Upper lobe of left lung (tissue), 4 donors: Measurements from ENCODE around the gene BEST3.

Experiments used
- POLR2A ChIP-seq, 4 donors: fragments of 450-650 bp; IDR thresholded peaks; one replicate each; pipeline ENCODE4 v1.5.1; 2016 to 2017; ENCODE audit warnings: antibody characterized with exemption in 4 of 4, mild to moderate bottlenecking in 2 of 4
- POLR2AphosphoS5 ChIP-seq, 2 donors: sonication (generic); formaldehyde crosslinking; IDR thresholded peaks; one replicate each; pipeline ENCODE4 v1.5.1; 2017; ENCODE audit warnings: antibody characterized with exemption in 2 of 2
- TF ChIP-seq, protein P1 (sequence below), 6 experiments: fragments of 450-650 bp in 4 of 6; fragments of 200-600 bp in 2 of 6; sonication (generic) in 2 of 6; IDR thresholded peaks; one replicate each; pipeline ENCODE4 v1.5.1; 2016 to 2019; ENCODE audit warnings: antibody characterized with exemption in 6 of 6

DNA sequence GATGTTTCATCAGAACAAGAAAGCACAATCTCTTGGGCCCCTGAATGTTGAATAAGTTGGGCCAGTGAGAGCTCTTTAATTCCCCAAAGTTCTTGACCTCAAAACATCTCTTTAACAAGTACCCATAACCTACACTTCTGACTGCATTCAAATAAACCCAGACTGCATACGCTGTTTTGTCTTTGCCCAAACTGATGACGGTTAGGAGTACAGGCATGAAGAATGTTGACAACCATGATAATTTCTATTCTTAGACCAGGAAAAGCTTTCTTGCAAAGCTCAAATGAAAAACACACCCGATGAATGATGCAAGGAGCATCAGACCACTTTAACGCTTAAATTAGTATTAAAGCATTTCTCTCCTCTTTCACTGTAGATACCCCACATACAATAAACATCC is 27.8 kb upstream of the BEST3 start:
- TF ChIP-seq, protein P1, sequence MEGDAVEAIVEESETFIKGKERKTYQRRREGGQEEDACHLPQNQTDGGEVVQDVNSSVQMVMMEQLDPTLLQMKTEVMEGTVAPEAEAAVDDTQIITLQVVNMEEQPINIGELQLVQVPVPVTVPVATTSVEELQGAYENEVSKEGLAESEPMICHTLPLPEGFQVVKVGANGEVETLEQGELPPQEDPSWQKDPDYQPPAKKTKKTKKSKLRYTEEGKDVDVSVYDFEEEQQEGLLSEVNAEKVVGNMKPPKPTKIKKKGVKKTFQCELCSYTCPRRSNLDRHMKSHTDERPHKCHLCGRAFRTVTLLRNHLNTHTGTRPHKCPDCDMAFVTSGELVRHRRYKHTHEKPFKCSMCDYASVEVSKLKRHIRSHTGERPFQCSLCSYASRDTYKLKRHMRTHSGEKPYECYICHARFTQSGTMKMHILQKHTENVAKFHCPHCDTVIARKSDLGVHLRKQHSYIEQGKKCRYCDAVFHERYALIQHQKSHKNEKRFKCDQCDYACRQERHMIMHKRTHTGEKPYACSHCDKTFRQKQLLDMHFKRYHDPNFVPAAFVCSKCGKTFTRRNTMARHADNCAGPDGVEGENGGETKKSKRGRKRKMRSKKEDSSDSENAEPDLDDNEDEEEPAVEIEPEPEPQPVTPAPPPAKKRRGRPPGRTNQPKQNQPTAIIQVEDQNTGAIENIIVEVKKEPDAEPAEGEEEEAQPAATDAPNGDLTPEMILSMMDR (IDR thresholded peaks at IDR 0.05): no peak
- TF ChIP-seq POLR2AphosphoS5 (IDR thresholded peaks at IDR 0.05) (no peak), POLR2A (IDR thresholded peaks at IDR 0.05) (no peak)
